ENCODE results near the gene UBR3.

- TF ChIP-seq POLR2A (IDR thresholded peaks at IDR 0.05) = no peak
- no peak for TF ChIP-seq CTCF (IDR thresholded peaks at IDR 0.05)
- no peak for TF ChIP-seq EP300 (IDR thresholded peaks at IDR 0.05)
These were observed 11.4 kb upstream of the UBR3 start for GRCh38 chr2:169815849-169816248.
